ENCODE data around the gene GABBR2. TPM values are rescaled to one million over a fixed set of nuclear protein-coding genes. Genes with fewer than 3 reads are reported as not detected.

Gene GABBR2
- total RNA-seq, 1 experiment from 2014 or later, result not detected

GRCh38 chr9:98547606-98548005 lies 161.1 kb downstream of the GABBR2 start:
- intact Hi-C loops (cut with micrococcal nuclease; ENCODE audit: unreplicated experiment), result no loop called here
- Histone ChIP-seq H3K9me3 (ENCODE audit: low read depth, low read length, poor library complexity, severe bottlenecking) (no peaks in the 10 kb centered on the region), H3K27me3 (replicated peaks; ENCODE audit: insufficient read depth, low read depth, low read length, poor library complexity) (peaks cover 15% of the 10 kb centered on the region), H3K36me3 (ENCODE audit: insufficient read depth, low read length, poor library complexity, severe bottlenecking) (no peaks in the 10 kb centered on the region), H3K4me3 (ENCODE audit: low read depth, low read length, poor library complexity, severe bottlenecking) (no peak overlapping the region), H3K27ac (ENCODE audit: low read depth, low read length, poor library complexity, severe bottlenecking) (no peak overlapping the region), H3K4me1 (ENCODE audit: insufficient read depth, low read length, poor library complexity, severe bottlenecking) (no peaks in the 10 kb centered on the region)
- BruUV-seq (replicated peaks), result no TSS peak
- ChIA-PET POLR2A (ENCODE audit: low non-redundant PET) (no interaction called here), CTCF (no interaction called here)
- DNase-seq (ENCODE audit: low spot score), result no peak
- TF ChIP-seq CTCF (conservative IDR thresholded peaks at IDR 0.05; ENCODE audit: low read depth, low read length), result no peak
- TF ChIP-seq EZH2 (IDR thresholded peaks at IDR 0.05; ENCODE audit: borderline replicate concordance, low read depth, low read length, poor library complexity, severe bottlenecking), result no peak

DNA sequence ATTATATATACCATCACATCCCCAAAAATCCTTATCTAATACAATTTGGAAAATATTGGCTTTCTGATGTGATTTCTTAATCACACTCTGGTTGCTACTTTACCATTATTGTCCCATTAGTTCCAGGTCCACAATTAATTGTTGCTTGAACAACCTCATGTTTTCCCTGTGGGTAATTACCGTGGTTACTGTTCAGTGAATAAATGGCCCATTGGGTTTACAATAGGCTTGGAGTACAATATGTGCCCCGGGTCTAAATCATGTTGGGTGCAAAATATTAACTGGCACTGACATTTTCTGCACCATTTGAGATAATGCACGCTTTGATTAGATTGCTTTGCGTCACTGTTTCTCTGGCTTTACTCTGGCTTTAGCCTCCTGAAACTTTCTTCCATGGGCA lies 163.7 kb downstream of the GABBR2 start:
- peaks cover 19% of the 10 kb centered on the region for H3K27me3 ChIP-seq (replicated peaks; ENCODE audit: insufficient read depth, low read depth, low read length, poor library complexity)
- no peak for DNase-seq (ENCODE audit: low spot score)
- BruUV-seq (replicated peaks), result no TSS peak
- ChIA-PET CTCF (no interaction called here), POLR2A (ENCODE audit: low non-redundant PET) (no interaction called here)
- no peaks in the 10 kb centered on the region for H3K9me3 ChIP-seq (ENCODE audit: low read depth, low read length, poor library complexity, severe bottlenecking)
- intact Hi-C loops (cut with micrococcal nuclease; ENCODE audit: unreplicated experiment), result no loop called here
- H3K4me3 ChIP-seq (ENCODE audit: low read depth, low read length, poor library complexity, severe bottlenecking), result no peak overlapping the region
- no peaks in the 10 kb centered on the region for H3K36me3 ChIP-seq (ENCODE audit: insufficient read depth, low read length, poor library complexity, severe bottlenecking)
- H3K4me1 ChIP-seq (ENCODE audit: insufficient read depth, low read length, poor library complexity, severe bottlenecking), result no peaks in the 10 kb centered on the region
- no peak for TF ChIP-seq CTCF (conservative IDR thresholded peaks at IDR 0.05; ENCODE audit: low read depth, low read length)
- no peak for TF ChIP-seq EZH2 (IDR thresholded peaks at IDR 0.05; ENCODE audit: borderline replicate concordance, low read depth, low read length, poor library complexity, severe bottlenecking)
- no peak overlapping the region for H3K27ac ChIP-seq (ENCODE audit: low read depth, low read length, poor library complexity, severe bottlenecking)

DNA sequence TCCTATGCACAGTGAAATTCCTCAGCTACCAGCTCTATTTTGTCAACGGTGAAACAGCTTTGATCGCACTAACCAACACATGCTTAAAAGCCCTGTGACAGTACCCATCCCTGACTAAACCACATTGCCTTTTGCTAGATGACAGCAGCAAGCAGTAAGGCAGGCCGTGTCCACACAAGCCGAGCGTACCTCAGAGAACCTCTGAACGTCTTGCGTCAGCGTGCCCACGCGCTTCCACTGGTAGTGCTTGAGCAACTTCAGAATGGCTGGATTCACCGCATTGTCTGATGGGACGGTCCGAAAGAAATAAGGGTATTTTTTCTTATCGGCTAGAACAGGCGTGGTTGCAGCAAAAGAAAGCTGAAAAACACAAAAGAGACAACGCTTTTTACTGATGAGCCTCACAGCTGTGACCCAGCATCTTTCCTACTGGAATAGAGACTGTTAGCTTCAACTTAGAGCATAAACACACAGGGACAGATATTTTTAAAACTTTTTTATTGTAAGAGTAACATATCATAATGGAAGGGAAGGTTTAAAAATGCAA lies 167.0 kb downstream of the GABBR2 start:
- no peaks in the 10 kb centered on the region for H3K36me3 ChIP-seq (ENCODE audit: insufficient read depth, low read length, poor library complexity, severe bottlenecking)
- intact Hi-C loops (cut with micrococcal nuclease; ENCODE audit: unreplicated experiment), result no loop called here
- ChIA-PET POLR2A (ENCODE audit: low non-redundant PET) (no interaction called here), CTCF (no interaction called here)
- H3K9me3 ChIP-seq (ENCODE audit: low read depth, low read length, poor library complexity, severe bottlenecking), result no peaks in the 10 kb centered on the region
- H3K4me3 ChIP-seq (ENCODE audit: low read depth, low read length, poor library complexity, severe bottlenecking), result no peak overlapping the region
- DNase-seq (ENCODE audit: low spot score), result no peak
- no peak overlapping the region for H3K27ac ChIP-seq (ENCODE audit: low read depth, low read length, poor library complexity, severe bottlenecking)
- H3K4me1 ChIP-seq (ENCODE audit: insufficient read depth, low read length, poor library complexity, severe bottlenecking), result no peaks in the 10 kb centered on the region
- BruUV-seq (replicated peaks), result no TSS peak
- peaks cover 19% of the 10 kb centered on the region for H3K27me3 ChIP-seq (replicated peaks; ENCODE audit: insufficient read depth, low read depth, low read length, poor library complexity)
- TF ChIP-seq EZH2 (IDR thresholded peaks at IDR 0.05; ENCODE audit: borderline replicate concordance, low read depth, low read length, poor library complexity, severe bottlenecking), result no peak
- no peak for TF ChIP-seq CTCF (conservative IDR thresholded peaks at IDR 0.05; ENCODE audit: low read depth, low read length)

All from A673 (cell line).